HepG2 (cell line): ENCODE results near the gene CKAP5. TPM values are rescaled to one million over a fixed set of nuclear protein-coding genes. Genes with fewer than 3 reads are reported as not detected.

Experiments
- BCL3 ChIP-seq: sonication (generic); formaldehyde crosslinking; IDR thresholded peaks from 2 replicates; pipeline ENCODE4 v1.5.1; 2020; ENCODE audit warnings: mild to moderate bottlenecking, missing genetic modification reagents, moderate library complexity
- ELF3 ChIP-seq: IDR thresholded peaks from 2 replicates; pipeline ENCODE4 v1.6.1; 2016; ENCODE audit warnings: missing genetic modification reagents, missing compliant biosample characterization
- ETV5 ChIP-seq: IDR thresholded peaks from 2 replicates; pipeline ENCODE4 v1.6.1; 2018; ENCODE audit warnings: missing biosample characterization, missing genetic modification reagents, inconsistent platforms, borderline replicate concordance
- IKZF1 ChIP-seq: fragments of 450-650 bp; IDR thresholded peaks from 2 replicates; pipeline ENCODE4 v1.7.1; 2016
- MEF2D ChIP-seq: sonication (generic); formaldehyde crosslinking; IDR thresholded peaks from 2 replicates; pipeline ENCODE4 v1.5.1; 2020; ENCODE audit warnings: mild to moderate bottlenecking, missing genetic modification reagents
- MTERF4 ChIP-seq: sonication (generic); formaldehyde crosslinking; IDR thresholded peaks from 2 replicates; pipeline ENCODE4 v1.8.0; 2023; ENCODE audit warnings: mild to moderate bottlenecking, missing genetic modification reagents
- MZF1 ChIP-seq: sonication (generic); formaldehyde crosslinking; IDR thresholded peaks from 2 replicates; pipeline ENCODE4 v1.8.1; 2023; ENCODE audit warnings: mild to moderate bottlenecking, missing genetic modification reagents, borderline replicate concordance
- NR1H2 ChIP-seq: sonication (generic); formaldehyde crosslinking; IDR thresholded peaks from 2 replicates; pipeline ENCODE4 v1.8.1; 2022; ENCODE audit warnings: low read depth, missing genetic modification reagents, borderline replicate concordance
- RNF2 ChIP-seq: fragments of 450-650 bp; conservative IDR thresholded peaks from 2 replicates; pipeline ENCODE4 v1.6.1; 2016; ENCODE audit warnings: low read depth
- SMAD9 ChIP-seq: sonication (generic); formaldehyde crosslinking; IDR thresholded peaks from 2 replicates; pipeline ENCODE4 v1.5.1; 2020; ENCODE audit warnings: mild to moderate bottlenecking, missing genetic modification reagents
- ZBTB14 ChIP-seq: sonication (generic); formaldehyde crosslinking; IDR thresholded peaks from 2 replicates; pipeline ENCODE4 v1.4.0; 2020; ENCODE audit warnings: missing genetic modification reagents
- ZFP90 ChIP-seq: sonication (generic); formaldehyde crosslinking; IDR thresholded peaks from 2 replicates; pipeline ENCODE4 v1.8.0; 2022; ENCODE audit warnings: missing genetic modification reagents, mild to moderate bottlenecking, inconsistent platforms, borderline replicate concordance
- ZMAT3 ChIP-seq: sonication (generic); formaldehyde crosslinking; conservative IDR thresholded peaks from 2 replicates; pipeline ENCODE4 v1.7.0; 2021; ENCODE audit warnings: missing genetic modification reagents
- ZNF180 ChIP-seq: sonication (generic); formaldehyde crosslinking; IDR thresholded peaks from 2 replicates; pipeline ENCODE4 v1.4.0; 2020; ENCODE audit warnings: low read depth, missing genetic modification reagents, borderline replicate concordance
- ZNF205 ChIP-seq: IDR thresholded peaks from 2 replicates; pipeline ENCODE4 v1.6.1; 2018; ENCODE audit warnings: missing biosample characterization, missing genetic modification reagents
- ZNF264 ChIP-seq: sonication (generic); formaldehyde crosslinking; IDR thresholded peaks from 2 replicates; pipeline ENCODE4 v1.4.0; 2020; ENCODE audit warnings: missing genetic modification reagents
- ZNF317 ChIP-seq: sonication (generic); formaldehyde crosslinking; IDR thresholded peaks from 2 replicates; pipeline ENCODE4 v1.5.0; 2020; ENCODE audit warnings: mild to moderate bottlenecking, missing genetic modification reagents
- ZNF350 ChIP-seq: sonication (generic); formaldehyde crosslinking; IDR thresholded peaks from 2 replicates; pipeline ENCODE4 v1.4.0; 2020; ENCODE audit warnings: mild to moderate bottlenecking, low read depth, missing genetic modification reagents, borderline replicate concordance
- ZNF574 ChIP-seq: sonication (generic); formaldehyde crosslinking; IDR thresholded peaks from 2 replicates; pipeline ENCODE4 v1.4.0; 2020; ENCODE audit warnings: missing genetic modification reagents
- ZNF615 ChIP-seq: sonication (generic); formaldehyde crosslinking; IDR thresholded peaks from 2 replicates; pipeline ENCODE4 v1.5.0; 2020; ENCODE audit warnings: mild to moderate bottlenecking, missing genetic modification reagents, borderline replicate concordance
- ZNF616 ChIP-seq: sonication (generic); formaldehyde crosslinking; IDR thresholded peaks from 2 replicates; pipeline ENCODE4 v1.5.0; 2020; ENCODE audit warnings: low read depth, mild to moderate bottlenecking, missing genetic modification reagents
- ZSCAN9 ChIP-seq: IDR thresholded peaks from 2 replicates; pipeline ENCODE4 v1.6.1; 2016; ENCODE audit warnings: borderline replicate concordance
- polyA plus RNA-seq, 8 experiments: library from polyadenylated mRNA; depleted of rRNA in 3 of 8; stranded (reverse) in 7 of 8; unstranded in 1 of 8; fragments of >200 nt; fragmentation: Illumina TruSeq in 4 of 8; extraction: Trizol in 4 of 8; gene quantifications; 2 replicates each; pipeline versions ENCODE4 v1.2.1 to v1.2.3, GENCODE V29; 2011 to 2016; ENCODE audit warnings: low read depth in 4 of 8, missing spikeins in 1 of 8, mixed read lengths in 1 of 8; ENCODE audit not compliant: insufficient read depth in 1 of 8
- total RNA-seq, 5 experiments: library from RNA; depleted of rRNA; stranded (reverse); fragments of >200 nt; fragmentation: Illumina TruSeq; extraction: Trizol; gene quantifications; 2 replicates each; pipeline ENCODE4 v1.2.3, GENCODE V29; 2016; ENCODE audit warnings: low read depth in 1 of 5

CKAP5 gene
- total and polyA plus RNA-seq, 2 of the 13 experiments (the other 11 are each of a cell fraction or from before 2014, with no cell fraction given), result 79.2 to 103 TPM

- TF ChIP-seq BCL3 (CRISPR knock-in tag) (peak; percentile 61; the same call in 1 of the 2 replicates), ZNF264 (CRISPR knock-in tag) (peak; percentile 58; the same call in 1 of the 2 replicates), NR1H2 (no peak), IKZF1 (no peak), ZNF350 (CRISPR knock-in tag) (peak; percentile 55; the same call in 1 of the 2 replicates), ZNF180 (CRISPR knock-in tag) (peak; percentile 55; the same call in 1 of the 2 replicates), ZNF616 (CRISPR knock-in tag) (peak; percentile 84; the same call in 1 of the 2 replicates), SMAD9 (CRISPR knock-in tag) (0 out of 2 replicates have a peak, but pooled peaks have one; percentile 63), ELF3 (CRISPR knock-in tag) (peak; percentile 90), ZBTB14 (CRISPR knock-in tag) (no peak), ZNF205 (CRISPR knock-in tag) (0 out of 2 replicates have a peak, but pooled peaks have one; percentile 39), ZNF615 (CRISPR knock-in tag) (no peak), RNF2 (peak; percentile 90), MEF2D (peak; percentile 66; the same call in 1 of the 2 replicates), ETV5 (CRISPR knock-in tag) (peak; percentile 37; the same call in 1 of the 2 replicates), MTERF4 (no peak), ZSCAN9 (CRISPR knock-in tag) (peak; percentile 81; the same call in 1 of the 2 replicates), ZMAT3 (CRISPR knock-in tag) (peak; percentile 92), ZFP90 (CRISPR knock-in tag) (peak; percentile 29; the same call in 1 of the 2 replicates), MZF1 (CRISPR knock-in tag) (no peak), ZNF574 (CRISPR knock-in tag) (peak; percentile 46), ZNF317 (no peak)
Observed at GRCh38 chr11:46695345-46696211, 150.5 kb downstream of the CKAP5 start (continued).
